WTC11 (cell line): Measurements from ENCODE around the gene ACR. TPM values are rescaled to one million over a fixed set of nuclear protein-coding genes. Genes with fewer than 3 reads are reported as not detected.
A peak's percentile ranks its signal among the peaks of the same experiment; 100 is the strongest.

ENCODE experiments used
- ATAC-seq: fragments of 200-7000 bp; cut with Tn5 transposase; 2 replicates; pipeline ENCODE4 v1.10.0; 2021; ENCODE audit warnings: mild to moderate bottlenecking, moderate library complexity
- CTCF ChIA-PET: fragments of 300-600 bp; sonication (Branson Sonifier 250); formaldehyde crosslinking; loops from one replicate; lab custom pipeline; 2021; ENCODE audit warnings: antibody characterized with exemption; lab: Charles Lee
- POLR2A ChIA-PET: fragments of 350-600 bp; sonication (Branson Sonifier 250); formaldehyde crosslinking; loops from one replicate; lab custom pipeline; 2021; ENCODE audit warnings: antibody characterized with exemption; lab: Charles Lee
- DNase-seq: peaks from one replicate; pipeline ENCODE4 v3.0.0; 2021; ENCODE audit warnings: low spot score
- H3K27ac Mint-ChIP-seq: 2 replicates; pipeline ENCODE4 v1.8.0; 2021; ENCODE audit warnings: mixed read lengths
- H3K27me3 Mint-ChIP-seq: 2 replicates; pipeline ENCODE4 v1.8.0; 2021; ENCODE audit warnings: low read depth, mild to moderate bottlenecking, moderate library complexity, mixed read lengths
- H3K36me3 Mint-ChIP-seq: 2 replicates; pipeline ENCODE4 v1.8.0; 2021; ENCODE audit warnings: mixed read lengths
- H3K4me1 Mint-ChIP-seq: 2 replicates; pipeline ENCODE4 v1.8.0; 2022; ENCODE audit warnings: mixed read lengths
- H3K4me3 Mint-ChIP-seq: 2 replicates; pipeline ENCODE4 v1.8.0; 2021; ENCODE audit warnings: mild to moderate bottlenecking, moderate library complexity, mixed read lengths
- H3K9me3 Mint-ChIP-seq: 2 replicates; pipeline ENCODE4 v1.8.0; 2021; ENCODE audit warnings: mixed read lengths
- CBFB ChIP-seq: sonication (generic); formaldehyde crosslinking; IDR thresholded peaks from 2 replicates; pipeline ENCODE4 v1.8.1; 2022; ENCODE audit warnings: mild to moderate bottlenecking, low read depth, missing genetic modification reagents
- ELF4 ChIP-seq: sonication (generic); formaldehyde crosslinking; IDR thresholded peaks from 2 replicates; pipeline ENCODE4 v1.8.1; 2022; ENCODE audit warnings: low read depth, mild to moderate bottlenecking, moderate library complexity, missing genetic modification reagents
- EMX1 ChIP-seq: fragments of 250-450 bp; sonication (Bioruptor Pico); IDR thresholded peaks from 2 replicates; pipeline ENCODE4 v1.8.0; 2021; ENCODE audit warnings: mild to moderate bottlenecking
- GABPB1 ChIP-seq: sonication (generic); formaldehyde crosslinking; IDR thresholded peaks from 2 replicates; pipeline ENCODE4 v1.8.1; 2023; ENCODE audit warnings: mild to moderate bottlenecking, missing genetic modification reagents
- JAZF1 ChIP-seq: fragments of 250-450 bp; sonication (Bioruptor Pico); IDR thresholded peaks from 2 replicates; pipeline ENCODE4 v1.9.0; 2021; ENCODE audit warnings: moderate library complexity, mild to moderate bottlenecking, inconsistent platforms
- JUN ChIP-seq: sonication (generic); formaldehyde crosslinking; IDR thresholded peaks from 2 replicates; pipeline ENCODE4 v1.8.0; 2023; ENCODE audit warnings: mild to moderate bottlenecking, missing genetic modification reagents
- MYBL2 ChIP-seq: sonication (generic); formaldehyde crosslinking; IDR thresholded peaks from 2 replicates; pipeline ENCODE4 v1.8.1; 2023; ENCODE audit warnings: mild to moderate bottlenecking, moderate library complexity, missing genetic modification reagents
- TEAD1 ChIP-seq: sonication (generic); formaldehyde crosslinking; IDR thresholded peaks from 2 replicates; pipeline ENCODE4 v1.8.0; 2022; ENCODE audit warnings: mild to moderate bottlenecking, missing genetic modification reagents
- TP53 ChIP-seq: sonication (generic); formaldehyde crosslinking; IDR thresholded peaks from 2 replicates; pipeline ENCODE4 v1.8.1; 2023; ENCODE audit warnings: mild to moderate bottlenecking, missing genetic modification reagents
- ZNF423 ChIP-seq: fragments of 250-450 bp; sonication (Bioruptor Pico); IDR thresholded peaks from 2 replicates; pipeline ENCODE4 v2.1.2; 2022; ENCODE audit warnings: mild to moderate bottlenecking, moderate library complexity
- total RNA-seq: library from RNA; stranded (reverse); gene quantifications from 3 replicates; pipeline ENCODE4 v1.2.3, GENCODE V29; 2021
- TF ChIP-seq, protein P1 (sequence below): sonication (generic); formaldehyde crosslinking; IDR thresholded peaks from 2 replicates; pipeline ENCODE4 v1.8.0; 2022; ENCODE audit warnings: missing genetic modification reagents
- TF ChIP-seq, protein P2 (sequence below): sonication (generic); formaldehyde crosslinking; IDR thresholded peaks from 2 replicates; pipeline ENCODE4 v1.8.1; 2023; ENCODE audit warnings: mild to moderate bottlenecking, missing genetic modification reagents, moderate library complexity
- TF ChIP-seq, protein P3 (sequence below): sonication (generic); formaldehyde crosslinking; conservative IDR thresholded peaks from 2 replicates; pipeline ENCODE4 v1.8.1; 2023; ENCODE audit warnings: mild to moderate bottlenecking, low read depth, missing genetic modification reagents, moderate library complexity
- TF ChIP-seq, protein P4 (sequence below): sonication (generic); formaldehyde crosslinking; IDR thresholded peaks from 2 replicates; pipeline ENCODE4 v1.8.1; 2023; ENCODE audit warnings: mild to moderate bottlenecking, moderate library complexity, missing genetic modification reagents
- TF ChIP-seq, protein P5 (sequence below): sonication (generic); formaldehyde crosslinking; IDR thresholded peaks from 2 replicates; pipeline ENCODE4 v1.8.1; 2023; ENCODE audit warnings: mild to moderate bottlenecking, missing genetic modification reagents

Gene ACR
- total RNA-seq, 1 experiment from 2014 or later = 0.46 TPM

DNA sequence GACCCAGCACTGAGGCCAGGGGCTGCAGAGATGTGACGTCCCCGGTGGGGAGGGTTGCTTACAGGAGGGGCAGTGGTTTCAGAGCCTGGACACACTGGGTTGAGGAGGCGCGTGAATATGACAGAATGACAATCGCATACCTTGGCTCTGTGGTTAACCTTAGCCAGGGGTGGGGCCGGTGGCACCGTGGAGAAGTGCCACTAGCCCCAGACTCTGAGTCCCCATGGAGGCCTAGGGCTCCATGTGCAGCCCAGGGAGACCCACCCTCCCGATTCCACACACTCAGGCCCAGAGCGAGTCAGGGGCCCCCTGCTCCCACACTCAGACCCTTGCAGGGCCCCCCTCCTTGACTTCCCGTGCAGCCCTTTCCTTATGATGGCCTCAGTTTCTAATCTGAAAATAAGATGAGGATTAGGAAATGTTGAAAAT lies 3.6 kb upstream of the ACR start:
- ChIA-PET CTCF (interaction anchor here (6.0 kb wide), 1 partner anchor 41 kb away, joined by 35 read pairs; no protein-coding TSS in a partner anchor), POLR2A (no interaction called here)
- Mint-ChIP-seq H3K27ac (no peak overlapping the region), H3K4me1 (peaks cover 3% of the 10 kb centered on the region; the same call in 1 of the 2 replicates), H3K36me3 (no peaks in the 10 kb centered on the region), H3K27me3 (peaks cover 82% of the 10 kb centered on the region), H3K9me3 (no peaks in the 10 kb centered on the region), H3K4me3 (no peak overlapping the region)
- peak; percentile 5 for DNase-seq
- TF ChIP-seq JUN (CRISPR knock-in tag) (no peak), CBFB (CRISPR knock-in tag) (no peak)
- TF ChIP-seq, protein P1, sequence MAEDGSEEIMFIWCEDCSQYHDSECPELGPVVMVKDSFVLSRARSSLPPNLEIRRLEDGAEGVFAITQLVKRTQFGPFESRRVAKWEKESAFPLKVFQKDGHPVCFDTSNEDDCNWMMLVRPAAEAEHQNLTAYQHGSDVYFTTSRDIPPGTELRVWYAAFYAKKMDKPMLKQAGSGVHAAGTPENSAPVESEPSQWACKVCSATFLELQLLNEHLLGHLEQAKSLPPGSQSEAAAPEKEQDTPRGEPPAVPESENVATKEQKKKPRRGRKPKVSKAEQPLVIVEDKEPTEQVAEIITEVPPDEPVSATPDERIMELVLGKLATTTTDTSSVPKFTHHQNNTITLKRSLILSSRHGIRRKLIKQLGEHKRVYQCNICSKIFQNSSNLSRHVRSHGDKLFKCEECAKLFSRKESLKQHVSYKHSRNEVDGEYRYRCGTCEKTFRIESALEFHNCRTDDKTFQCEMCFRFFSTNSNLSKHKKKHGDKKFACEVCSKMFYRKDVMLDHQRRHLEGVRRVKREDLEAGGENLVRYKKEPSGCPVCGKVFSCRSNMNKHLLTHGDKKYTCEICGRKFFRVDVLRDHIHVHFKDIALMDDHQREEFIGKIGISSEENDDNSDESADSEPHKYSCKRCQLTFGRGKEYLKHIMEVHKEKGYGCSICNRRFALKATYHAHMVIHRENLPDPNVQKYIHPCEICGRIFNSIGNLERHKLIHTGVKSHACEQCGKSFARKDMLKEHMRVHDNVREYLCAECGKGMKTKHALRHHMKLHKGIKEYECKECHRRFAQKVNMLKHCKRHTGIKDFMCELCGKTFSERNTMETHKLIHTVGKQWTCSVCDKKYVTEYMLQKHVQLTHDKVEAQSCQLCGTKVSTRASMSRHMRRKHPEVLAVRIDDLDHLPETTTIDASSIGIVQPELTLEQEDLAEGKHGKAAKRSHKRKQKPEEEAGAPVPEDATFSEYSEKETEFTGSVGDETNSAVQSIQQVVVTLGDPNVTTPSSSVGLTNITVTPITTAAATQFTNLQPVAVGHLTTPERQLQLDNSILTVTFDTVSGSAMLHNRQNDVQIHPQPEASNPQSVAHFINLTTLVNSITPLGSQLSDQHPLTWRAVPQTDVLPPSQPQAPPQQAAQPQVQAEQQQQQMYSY = no peak
- no peak for ATAC-seq

DNA sequence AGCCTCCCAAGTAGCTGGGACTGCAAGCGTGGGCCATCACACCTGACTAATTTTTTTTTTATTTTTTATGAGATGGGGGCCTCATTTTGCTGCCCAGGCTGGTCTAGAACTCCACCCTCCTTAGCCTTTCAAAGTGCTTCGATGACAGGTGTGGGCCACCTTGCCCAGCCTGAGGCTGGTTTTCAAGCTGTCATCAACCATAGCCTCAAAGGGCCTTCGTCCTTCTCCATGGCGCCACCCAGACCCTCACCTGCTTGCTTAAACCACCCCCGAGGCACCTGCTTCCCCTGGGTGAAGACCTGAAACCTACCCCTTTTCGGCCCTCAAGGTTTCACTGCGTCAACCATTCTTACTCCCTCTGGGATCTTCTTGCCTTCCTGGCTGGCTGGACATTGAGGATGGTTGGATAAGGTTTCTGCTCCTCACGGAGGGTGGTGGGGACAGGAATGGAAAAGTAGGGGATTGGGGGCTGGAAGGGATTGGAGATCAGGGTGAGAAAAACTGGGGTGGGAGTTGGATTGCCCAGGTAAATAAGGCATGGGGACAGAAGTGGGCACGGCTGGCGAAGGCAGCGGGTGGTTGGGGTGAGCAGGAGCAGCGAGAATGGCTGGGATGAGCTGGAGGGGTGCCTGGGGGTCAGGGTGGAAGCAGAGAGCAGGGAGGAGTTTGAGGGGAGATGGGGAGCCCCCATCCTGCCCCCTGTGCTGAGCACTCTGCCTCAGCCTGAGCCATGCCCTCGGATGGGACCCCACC lies 2.8 kb upstream of the ACR start:
- CTCF ChIA-PET = no interaction called here
- POLR2A ChIA-PET = no interaction called here
- H3K4me1 Mint-ChIP-seq = peaks cover 3% of the 10 kb centered on the region; the same call in 1 of the 2 replicates
- peaks cover 82% of the 10 kb centered on the region for H3K27me3 Mint-ChIP-seq
- ATAC-seq = no peak
- H3K4me3 Mint-ChIP-seq = no peak overlapping the region
- no peak for DNase-seq
- TF ChIP-seq TEAD1 (CRISPR knock-in tag) (no peak), TP53 (CRISPR knock-in tag) (no peak), JAZF1 (CRISPR knock-in tag) (no peak), ZNF423 (no peak), GABPB1 (no peak)
- TF ChIP-seq, protein P2, sequence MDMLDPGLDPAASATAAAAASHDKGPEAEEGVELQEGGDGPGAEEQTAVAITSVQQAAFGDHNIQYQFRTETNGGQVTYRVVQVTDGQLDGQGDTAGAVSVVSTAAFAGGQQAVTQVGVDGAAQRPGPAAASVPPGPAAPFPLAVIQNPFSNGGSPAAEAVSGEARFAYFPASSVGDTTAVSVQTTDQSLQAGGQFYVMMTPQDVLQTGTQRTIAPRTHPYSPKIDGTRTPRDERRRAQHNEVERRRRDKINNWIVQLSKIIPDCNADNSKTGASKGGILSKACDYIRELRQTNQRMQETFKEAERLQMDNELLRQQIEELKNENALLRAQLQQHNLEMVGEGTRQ = no peak
- TF ChIP-seq, protein P3, sequence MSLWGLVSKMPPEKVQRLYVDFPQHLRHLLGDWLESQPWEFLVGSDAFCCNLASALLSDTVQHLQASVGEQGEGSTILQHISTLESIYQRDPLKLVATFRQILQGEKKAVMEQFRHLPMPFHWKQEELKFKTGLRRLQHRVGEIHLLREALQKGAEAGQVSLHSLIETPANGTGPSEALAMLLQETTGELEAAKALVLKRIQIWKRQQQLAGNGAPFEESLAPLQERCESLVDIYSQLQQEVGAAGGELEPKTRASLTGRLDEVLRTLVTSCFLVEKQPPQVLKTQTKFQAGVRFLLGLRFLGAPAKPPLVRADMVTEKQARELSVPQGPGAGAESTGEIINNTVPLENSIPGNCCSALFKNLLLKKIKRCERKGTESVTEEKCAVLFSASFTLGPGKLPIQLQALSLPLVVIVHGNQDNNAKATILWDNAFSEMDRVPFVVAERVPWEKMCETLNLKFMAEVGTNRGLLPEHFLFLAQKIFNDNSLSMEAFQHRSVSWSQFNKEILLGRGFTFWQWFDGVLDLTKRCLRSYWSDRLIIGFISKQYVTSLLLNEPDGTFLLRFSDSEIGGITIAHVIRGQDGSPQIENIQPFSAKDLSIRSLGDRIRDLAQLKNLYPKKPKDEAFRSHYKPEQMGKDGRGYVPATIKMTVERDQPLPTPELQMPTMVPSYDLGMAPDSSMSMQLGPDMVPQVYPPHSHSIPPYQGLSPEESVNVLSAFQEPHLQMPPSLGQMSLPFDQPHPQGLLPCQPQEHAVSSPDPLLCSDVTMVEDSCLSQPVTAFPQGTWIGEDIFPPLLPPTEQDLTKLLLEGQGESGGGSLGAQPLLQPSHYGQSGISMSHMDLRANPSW (CRISPR knock-in tag) = no peak
- TF ChIP-seq, protein P4, sequence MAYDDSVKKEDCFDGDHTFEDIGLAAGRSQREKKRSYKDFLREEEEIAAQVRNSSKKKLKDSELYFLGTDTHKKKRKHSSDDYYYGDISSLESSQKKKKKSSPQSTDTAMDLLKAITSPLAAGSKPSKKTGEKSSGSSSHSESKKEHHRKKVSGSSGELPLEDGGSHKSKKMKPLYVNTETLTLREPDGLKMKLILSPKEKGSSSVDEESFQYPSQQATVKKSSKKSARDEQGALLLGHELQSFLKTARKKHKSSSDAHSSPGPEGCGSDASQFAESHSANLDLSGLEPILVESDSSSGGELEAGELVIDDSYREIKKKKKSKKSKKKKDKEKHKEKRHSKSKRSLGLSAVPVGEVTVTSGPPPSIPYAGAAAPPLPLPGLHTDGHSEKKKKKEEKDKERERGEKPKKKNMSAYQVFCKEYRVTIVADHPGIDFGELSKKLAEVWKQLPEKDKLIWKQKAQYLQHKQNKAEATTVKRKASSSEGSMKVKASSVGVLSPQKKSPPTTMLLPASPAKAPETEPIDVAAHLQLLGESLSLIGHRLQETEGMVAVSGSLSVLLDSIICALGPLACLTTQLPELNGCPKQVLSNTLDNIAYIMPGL (CRISPR knock-in tag) = no peak
- H3K36me3 Mint-ChIP-seq = no peaks in the 10 kb centered on the region
- no peak overlapping the region for H3K27ac Mint-ChIP-seq
- no peaks in the 10 kb centered on the region for H3K9me3 Mint-ChIP-seq

DNA sequence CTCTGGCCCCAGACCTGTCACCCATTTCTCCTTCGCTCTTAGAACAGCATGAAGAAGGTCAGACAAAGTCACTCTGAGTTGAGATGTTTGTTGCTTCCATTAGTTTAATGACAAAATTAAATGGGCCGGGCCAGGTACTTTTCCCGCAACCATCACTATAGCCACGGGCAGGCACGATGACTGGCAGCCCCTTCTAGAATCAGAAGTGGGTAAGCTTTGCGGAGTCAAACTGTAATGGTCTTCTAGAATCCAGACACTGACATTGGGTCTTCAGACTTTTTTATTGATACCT lies 2.3 kb upstream of the ACR start:
- CTCF ChIA-PET = no interaction called here
- POLR2A ChIA-PET = no interaction called here
- H3K4me1 Mint-ChIP-seq = peaks cover 3% of the 10 kb centered on the region; the same call in 1 of the 2 replicates
- H3K9me3 Mint-ChIP-seq = no peaks in the 10 kb centered on the region
- no peak for DNase-seq
- H3K27me3 Mint-ChIP-seq = peaks cover 83% of the 10 kb centered on the region
- ATAC-seq = no peak
- H3K36me3 Mint-ChIP-seq = no peaks in the 10 kb centered on the region
- H3K4me3 Mint-ChIP-seq = no peak overlapping the region
- no peak overlapping the region for H3K27ac Mint-ChIP-seq
- TF ChIP-seq EMX1 (CRISPR knock-in tag) = no peak
- TF ChIP-seq MYBL2 (CRISPR knock-in tag) = no peak
- no peak for TF ChIP-seq CBFB (CRISPR knock-in tag)
- TF ChIP-seq, protein P1 = no peak
- TF ChIP-seq, protein P5, sequence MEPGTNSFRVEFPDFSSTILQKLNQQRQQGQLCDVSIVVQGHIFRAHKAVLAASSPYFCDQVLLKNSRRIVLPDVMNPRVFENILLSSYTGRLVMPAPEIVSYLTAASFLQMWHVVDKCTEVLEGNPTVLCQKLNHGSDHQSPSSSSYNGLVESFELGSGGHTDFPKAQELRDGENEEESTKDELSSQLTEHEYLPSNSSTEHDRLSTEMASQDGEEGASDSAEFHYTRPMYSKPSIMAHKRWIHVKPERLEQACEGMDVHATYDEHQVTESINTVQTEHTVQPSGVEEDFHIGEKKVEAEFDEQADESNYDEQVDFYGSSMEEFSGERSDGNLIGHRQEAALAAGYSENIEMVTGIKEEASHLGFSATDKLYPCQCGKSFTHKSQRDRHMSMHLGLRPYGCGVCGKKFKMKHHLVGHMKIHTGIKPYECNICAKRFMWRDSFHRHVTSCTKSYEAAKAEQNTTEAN (CRISPR knock-in tag) = no peak
- TF ChIP-seq ELF4 (CRISPR knock-in tag) = no peak
